Measurements from ENCODE around the gene ZBTB7B. TPM values are rescaled to one million over a fixed set of nuclear protein-coding genes. Genes with fewer than 3 reads are reported as not detected.

Gene ZBTB7B
- total RNA-seq, 4 donors from 2014 or later = 44.6 to 53.4 (median 49.5) TPM

DNA sequence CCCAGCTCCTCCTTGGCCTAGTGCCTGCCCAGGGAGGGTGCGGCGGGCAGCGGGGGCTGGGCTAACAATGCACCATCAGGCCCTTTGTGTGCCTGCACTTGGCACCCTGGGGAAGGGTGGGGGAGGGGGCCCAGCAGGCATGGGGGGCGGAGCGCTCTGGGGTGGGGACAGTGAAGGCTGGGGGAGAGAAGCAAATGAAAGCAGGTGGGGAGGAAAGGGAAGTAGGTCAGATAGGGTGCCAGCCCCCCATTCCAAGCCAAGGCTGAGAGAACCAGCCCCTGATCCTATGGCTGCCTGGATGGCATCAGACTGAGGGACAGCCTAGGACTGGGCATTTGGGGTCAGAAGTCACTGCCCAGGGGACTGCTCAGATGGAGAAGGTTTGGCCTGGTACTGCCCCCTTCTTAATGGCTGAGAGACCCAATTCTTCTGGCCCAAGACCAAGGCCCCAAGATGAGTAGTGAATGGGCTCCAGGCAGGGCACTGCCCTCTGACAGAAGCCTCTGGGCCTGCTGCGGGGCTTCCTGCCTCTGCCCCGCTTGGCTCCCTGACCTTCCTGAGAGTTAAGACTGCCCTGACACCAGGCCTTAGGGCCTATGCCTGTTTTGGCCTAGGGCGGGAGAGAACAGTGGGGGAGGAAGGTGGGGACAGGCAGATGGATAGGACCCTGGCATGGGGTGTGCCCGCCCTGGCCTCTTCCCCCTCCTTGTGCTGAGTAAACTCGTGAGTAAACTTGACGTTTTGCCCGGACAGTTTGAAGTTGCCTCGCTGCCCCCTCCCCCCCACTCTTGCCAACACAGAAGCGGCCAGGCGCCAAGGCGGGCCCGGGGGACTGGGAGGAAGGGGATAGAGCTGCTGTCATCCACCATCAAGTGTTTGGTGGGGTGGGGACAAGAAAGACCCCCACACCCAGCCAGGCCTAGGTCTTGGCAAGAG is 2.7 kb downstream of the ZBTB7B start:
- WGBS, 2 donors = 23 to 31% methylated on average over 14 to 17 of the region's 17 CpGs
- peak overlapping the region in 3 of 4 donors; percentile 58 to 94 (median 85) for H3K4me3 ChIP-seq
- H3K9me3 ChIP-seq = no peaks in the 10 kb centered on the region
- DNase-seq (ENCODE audit: low spot score in 2 of 2) = peak in 1 of 2 donors; percentile 58
- H3K27ac ChIP-seq = peak overlapping the region; percentile 88 to 99 (median 98)
- H3K36me3 ChIP-seq = no peaks in the 10 kb centered on the region
- peaks cover 0 to 66% (median 57%) of the 10 kb centered on the region in 4 donors for H3K4me1 ChIP-seq
- no peaks in the 10 kb centered on the region for H3K27me3 ChIP-seq
- TF ChIP-seq POLR2A (IDR thresholded peaks at IDR 0.05) (no peak), EP300 (IDR thresholded peaks at IDR 0.05) (peak; percentile 18 to 40)
- TF ChIP-seq, protein P1, sequence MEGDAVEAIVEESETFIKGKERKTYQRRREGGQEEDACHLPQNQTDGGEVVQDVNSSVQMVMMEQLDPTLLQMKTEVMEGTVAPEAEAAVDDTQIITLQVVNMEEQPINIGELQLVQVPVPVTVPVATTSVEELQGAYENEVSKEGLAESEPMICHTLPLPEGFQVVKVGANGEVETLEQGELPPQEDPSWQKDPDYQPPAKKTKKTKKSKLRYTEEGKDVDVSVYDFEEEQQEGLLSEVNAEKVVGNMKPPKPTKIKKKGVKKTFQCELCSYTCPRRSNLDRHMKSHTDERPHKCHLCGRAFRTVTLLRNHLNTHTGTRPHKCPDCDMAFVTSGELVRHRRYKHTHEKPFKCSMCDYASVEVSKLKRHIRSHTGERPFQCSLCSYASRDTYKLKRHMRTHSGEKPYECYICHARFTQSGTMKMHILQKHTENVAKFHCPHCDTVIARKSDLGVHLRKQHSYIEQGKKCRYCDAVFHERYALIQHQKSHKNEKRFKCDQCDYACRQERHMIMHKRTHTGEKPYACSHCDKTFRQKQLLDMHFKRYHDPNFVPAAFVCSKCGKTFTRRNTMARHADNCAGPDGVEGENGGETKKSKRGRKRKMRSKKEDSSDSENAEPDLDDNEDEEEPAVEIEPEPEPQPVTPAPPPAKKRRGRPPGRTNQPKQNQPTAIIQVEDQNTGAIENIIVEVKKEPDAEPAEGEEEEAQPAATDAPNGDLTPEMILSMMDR (IDR thresholded peaks at IDR 0.05) = no peak

DNA sequence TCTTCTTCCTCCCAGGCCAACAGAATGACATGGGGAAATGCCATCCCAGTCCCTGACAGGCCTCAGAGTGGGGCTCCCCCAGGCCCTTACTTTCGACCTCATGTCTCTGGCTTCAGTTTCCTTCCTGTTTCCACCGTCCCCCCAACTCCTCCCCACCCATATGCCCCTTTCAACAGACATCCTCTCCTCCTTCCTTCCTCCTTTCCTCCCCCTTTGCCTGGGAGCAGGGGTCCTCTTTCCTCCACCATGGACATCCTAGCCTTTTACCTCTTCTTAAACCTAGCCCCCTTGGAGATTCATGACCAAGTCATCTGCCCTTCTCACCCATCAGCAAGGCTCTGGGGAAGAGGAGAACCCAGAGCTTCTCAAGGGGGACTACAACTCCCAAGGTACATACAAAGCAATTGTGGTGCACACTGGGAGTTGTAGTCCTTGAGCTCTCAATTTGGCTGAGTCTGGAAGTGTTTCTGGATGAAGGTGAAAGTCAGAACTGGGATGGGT is 4.0 kb downstream of the ZBTB7B start:
- 45 to 58% methylated on average over 2 of the region's 2 CpGs for WGBS, 2 donors
- peak in 1 of 2 donors; percentile 12 for TF ChIP-seq EP300 (IDR thresholded peaks at IDR 0.05)
- no peak for TF ChIP-seq POLR2A (IDR thresholded peaks at IDR 0.05)
- DNase-seq (ENCODE audit: low spot score in 2 of 2) = no peak
- Histone ChIP-seq H3K27ac (peak overlapping the region; percentile 88 to 99 (median 98)), H3K36me3 (no peaks in the 10 kb centered on the region), H3K27me3 (no peaks in the 10 kb centered on the region), H3K4me1 (peaks cover 0 to 79% (median 70%) of the 10 kb centered on the region in 4 donors), H3K4me3 (no peak overlapping the region), H3K9me3 (no peaks in the 10 kb centered on the region)

- H3K27ac ChIP-seq = peak overlapping the region; percentile 72 to 99 (median 94)
- H3K9me3 ChIP-seq = no peaks in the 10 kb centered on the region
- DNase-seq (ENCODE audit: low spot score in 2 of 2) = no peak
- 43 to 63% methylated on average over 5 to 6 of the region's 6 CpGs for WGBS, 2 donors
- peak overlapping the region in 1 of 4 donors; percentile 50 for H3K4me3 ChIP-seq
- TF ChIP-seq EP300 (IDR thresholded peaks at IDR 0.05) (no peak), POLR2A (IDR thresholded peaks at IDR 0.05) (no peak)
- TF ChIP-seq, protein P1 (IDR thresholded peaks at IDR 0.05) = no peak
- H3K36me3 ChIP-seq = no peaks in the 10 kb centered on the region
- no peaks in the 10 kb centered on the region for H3K27me3 ChIP-seq
- peaks cover 0 to 86% (median 76%) of the 10 kb centered on the region in 4 donors for H3K4me1 ChIP-seq
Measured at GRCh38 chr1:155007251-155007828, 4.7 kb downstream of the ZBTB7B start.

DNA sequence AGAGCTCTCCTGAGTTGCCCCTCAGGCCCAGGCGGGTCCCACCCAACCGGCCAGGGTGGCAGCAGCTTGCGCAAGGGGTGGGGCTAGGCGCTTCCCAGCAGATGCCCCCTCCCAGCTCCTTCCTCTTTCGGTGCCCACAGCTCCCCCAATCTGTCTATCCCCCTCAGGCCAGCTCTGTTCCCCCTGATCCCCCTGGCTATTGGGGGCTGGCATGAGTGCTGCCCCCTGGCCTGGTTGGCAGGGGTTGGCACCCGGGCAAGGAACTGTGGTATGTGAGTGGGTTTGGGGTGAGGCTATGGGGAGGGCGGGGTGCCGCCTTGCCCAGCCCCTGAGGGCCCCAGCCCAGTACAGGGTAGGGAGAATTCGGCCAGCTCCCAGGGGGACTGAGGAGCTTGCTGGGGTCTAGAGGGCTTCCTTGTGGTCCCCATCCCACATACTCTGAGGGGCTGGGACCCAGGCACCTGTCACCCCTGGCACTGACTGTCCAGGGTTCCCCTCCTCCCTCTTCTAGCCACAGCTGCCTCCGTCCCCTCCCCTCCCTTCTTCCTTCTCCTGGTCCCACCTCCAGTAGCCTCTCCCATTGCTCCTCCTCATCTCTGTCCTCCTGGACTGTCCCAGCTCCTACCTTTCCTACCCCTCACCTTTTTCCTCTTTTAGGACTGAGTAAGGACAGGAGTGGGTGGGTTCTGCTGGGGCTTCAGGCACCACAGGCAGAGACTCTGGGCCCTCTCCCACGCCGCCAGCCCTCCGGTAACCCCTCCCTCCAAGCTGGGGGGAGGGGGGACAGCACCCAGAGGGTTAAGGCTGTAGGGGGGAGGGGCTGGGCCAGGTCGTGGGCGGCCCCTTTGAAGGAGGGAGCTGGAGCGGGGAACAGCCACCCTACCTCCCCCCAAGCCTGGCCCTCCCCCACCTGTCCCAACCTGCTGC is 5.7 kb downstream of the ZBTB7B start:
- DNase-seq (ENCODE audit: low spot score in 2 of 2) = no peak
- TF ChIP-seq, protein P1 (IDR thresholded peaks at IDR 0.05) = no peak
- TF ChIP-seq POLR2A (IDR thresholded peaks at IDR 0.05) (no peak), EP300 (IDR thresholded peaks at IDR 0.05) (no peak)

DNA sequence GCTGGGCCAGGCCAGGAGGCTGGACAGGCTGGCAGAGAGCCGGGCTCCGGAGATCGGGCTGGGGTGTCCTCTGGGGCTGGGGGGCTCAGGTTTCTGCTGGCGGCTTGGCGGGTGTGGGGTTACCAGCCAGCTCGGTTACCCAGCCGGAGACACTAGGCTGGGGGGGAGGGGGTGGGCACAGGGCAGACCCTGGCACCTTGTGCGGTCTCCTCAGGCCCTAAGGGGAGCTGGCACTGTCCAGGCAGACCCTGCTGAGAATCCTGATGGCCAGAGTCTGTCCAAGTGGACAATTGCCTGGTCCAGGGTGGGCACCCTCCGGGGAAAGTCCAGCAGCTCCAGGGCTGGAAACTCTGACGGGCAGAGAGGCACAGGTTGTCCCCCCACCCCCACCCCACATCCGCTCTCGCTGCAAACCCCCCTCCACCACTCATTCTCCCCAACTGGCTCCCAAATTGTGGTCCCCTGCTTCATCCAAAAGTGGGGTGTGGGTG is 6.7 kb downstream of the ZBTB7B start:
- DNase-seq (ENCODE audit: low spot score in 2 of 2) = no peak
- Histone ChIP-seq H3K27me3 (no peaks in the 10 kb centered on the region), H3K4me3 (peak overlapping the region; percentile 13 to 50 (median 28)), H3K4me1 (peaks cover 0 to 98% (median 87%) of the 10 kb centered on the region in 4 donors), H3K27ac (peak overlapping the region; percentile 72 to 99 (median 94)), H3K36me3 (no peaks in the 10 kb centered on the region), H3K9me3 (no peaks in the 10 kb centered on the region)
- TF ChIP-seq EP300 (IDR thresholded peaks at IDR 0.05) = no peak
- no peak for TF ChIP-seq POLR2A (IDR thresholded peaks at IDR 0.05)
- TF ChIP-seq, protein P1 (IDR thresholded peaks at IDR 0.05) = no peak
- WGBS, 2 donors = 66 to 70% methylated on average over 6 to 10 of the region's 12 CpGs

More for the DNA sequence above, 5.7 kb downstream of the ZBTB7B start:
- H3K9me3 ChIP-seq = no peaks in the 10 kb centered on the region
- peak overlapping the region; percentile 72 to 99 (median 94) for H3K27ac ChIP-seq
- peaks cover 0 to 95% (median 85%) of the 10 kb centered on the region in 4 donors for H3K4me1 ChIP-seq
- H3K4me3 ChIP-seq = peak overlapping the region; percentile 13 to 50 (median 28)
- no peaks in the 10 kb centered on the region for H3K36me3 ChIP-seq
- WGBS, 2 donors = 40 to 46% methylated on average over 15 to 16 of the region's 16 CpGs
- H3K27me3 ChIP-seq = no peaks in the 10 kb centered on the region

Data from tibial nerve (tissue), 4 donors.